Thoracic aorta (tissue), 2 donors: Measurements from ENCODE around the gene MECR. TPM values are rescaled to one million over a fixed set of nuclear protein-coding genes. Genes with fewer than 3 reads are reported as not detected.

Experiments
- ATAC-seq: fragments of 150-250 bp; one replicate; pipeline ENCODE4 v1.8.0; 2017; ENCODE audit warnings: low read depth; ENCODE audit not compliant: insufficient number of reproducible peaks, low FRiP score
- DNase-seq: peaks from one replicate; pipeline ENCODE4 v3.0.0-alpha.2; 2020; ENCODE audit warnings: low spot score
- H3K27ac ChIP-seq, 2 donors: fragments of 200-600 bp; sonication (generic); 1 replicate in 1 of 2; 2 replicates in 1 of 2; pipeline ENCODE4 v1.5.1; 2016; ENCODE audit warnings: mild to moderate bottlenecking in 2 of 2, moderate library complexity in 2 of 2
- H3K27me3 ChIP-seq: fragments of 200-600 bp; sonication (generic); replicated peaks from 2 replicates; pipeline ENCODE4 v1.6.0; 2016; ENCODE audit warnings: mild to moderate bottlenecking; ENCODE audit not compliant: insufficient read depth
- H3K36me3 ChIP-seq: fragments of 200-600 bp; sonication (generic); one replicate; pipeline ENCODE4 v1.5.1; 2016
- H3K4me1 ChIP-seq, 2 donors: fragments of 200-600 bp; sonication (generic); 1 replicate in 1 of 2; 2 replicates in 1 of 2; pipeline versions ENCODE4 v1.5.1 to v1.6.0; 2016; ENCODE audit warnings: low read depth in 2 of 2, mild to moderate bottlenecking in 1 of 2; ENCODE audit not compliant: control insufficient read depth in 1 of 2
- H3K4me3 ChIP-seq: fragments of 200-600 bp; sonication (generic); 2 replicates; pipeline ENCODE4 v1.5.1; 2016; ENCODE audit warnings: mild to moderate bottlenecking
- H3K9me3 ChIP-seq: fragments of 200-600 bp; sonication (generic); 2 replicates; pipeline ENCODE4 v1.5.1; 2016
- total RNA-seq, 2 donors: library from RNA; depleted of rRNA; stranded (reverse); fragments of >200 nt; gene quantifications; one replicate each; pipeline versions ENCODE4 v1.1.0 to v1.2.3, GENCODE V29; 2016
- TF ChIP-seq, protein P1 (sequence below): fragments of 200-600 bp; sonication (generic); IDR thresholded peaks from one replicate; pipeline ENCODE4 v1.5.1; 2019; ENCODE audit warnings: antibody characterized with exemption

The MECR gene
- total RNA-seq, 2 donors from 2014 or later = 9.2 to 32.0 TPM

- DNase-seq = no peak
- no peaks in the 10 kb centered on the region for H3K27me3 ChIP-seq
- H3K36me3 ChIP-seq = peaks cover 3% of the 10 kb centered on the region
- TF ChIP-seq, protein P1, sequence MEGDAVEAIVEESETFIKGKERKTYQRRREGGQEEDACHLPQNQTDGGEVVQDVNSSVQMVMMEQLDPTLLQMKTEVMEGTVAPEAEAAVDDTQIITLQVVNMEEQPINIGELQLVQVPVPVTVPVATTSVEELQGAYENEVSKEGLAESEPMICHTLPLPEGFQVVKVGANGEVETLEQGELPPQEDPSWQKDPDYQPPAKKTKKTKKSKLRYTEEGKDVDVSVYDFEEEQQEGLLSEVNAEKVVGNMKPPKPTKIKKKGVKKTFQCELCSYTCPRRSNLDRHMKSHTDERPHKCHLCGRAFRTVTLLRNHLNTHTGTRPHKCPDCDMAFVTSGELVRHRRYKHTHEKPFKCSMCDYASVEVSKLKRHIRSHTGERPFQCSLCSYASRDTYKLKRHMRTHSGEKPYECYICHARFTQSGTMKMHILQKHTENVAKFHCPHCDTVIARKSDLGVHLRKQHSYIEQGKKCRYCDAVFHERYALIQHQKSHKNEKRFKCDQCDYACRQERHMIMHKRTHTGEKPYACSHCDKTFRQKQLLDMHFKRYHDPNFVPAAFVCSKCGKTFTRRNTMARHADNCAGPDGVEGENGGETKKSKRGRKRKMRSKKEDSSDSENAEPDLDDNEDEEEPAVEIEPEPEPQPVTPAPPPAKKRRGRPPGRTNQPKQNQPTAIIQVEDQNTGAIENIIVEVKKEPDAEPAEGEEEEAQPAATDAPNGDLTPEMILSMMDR = no peak
- no peak overlapping the region for H3K27ac ChIP-seq
- no peak overlapping the region for H3K4me3 ChIP-seq
- ATAC-seq = no peak
- H3K4me1 ChIP-seq = peaks cover 0 to 5% of the 10 kb centered on the region in 2 donors
- H3K9me3 ChIP-seq = no peaks in the 10 kb centered on the region
These were observed 21.6 kb downstream of the MECR start for GRCh38 chr1:29209173-29209572.

GRCh38 chr1:29208442-29208841 is 22.3 kb downstream of the MECR start:
- no peak for DNase-seq
- Histone ChIP-seq H3K27ac (no peak overlapping the region), H3K4me3 (no peak overlapping the region), H3K36me3 (peaks cover 3% of the 10 kb centered on the region), H3K9me3 (no peaks in the 10 kb centered on the region), H3K4me1 (peaks cover 0 to 5% of the 10 kb centered on the region in 2 donors), H3K27me3 (no peaks in the 10 kb centered on the region)
- ATAC-seq = no peak
- TF ChIP-seq, protein P1 = no peak

- peak; percentile 82 for ATAC-seq
These were observed 28.0 kb downstream of the MECR start for GRCh38 chr1:29202584-29203340.

GRCh38 chr1:29202053-29202452 is 28.7 kb downstream of the MECR start:
- Histone ChIP-seq H3K27ac (peak overlapping the region; percentile 84 to 89), H3K4me1 (peaks cover 0 to 10% of the 10 kb centered on the region in 2 donors), H3K4me3 (no peak overlapping the region), H3K9me3 (no peaks in the 10 kb centered on the region), H3K36me3 (peaks cover 26% of the 10 kb centered on the region), H3K27me3 (no peaks in the 10 kb centered on the region)
- TF ChIP-seq, protein P1 = no peak
- ATAC-seq (no peak), DNase-seq (no peak)

More at GRCh38 chr1:29202584-29203340, 28.0 kb downstream of the MECR start:
- H3K36me3 ChIP-seq = peaks cover 19% of the 10 kb centered on the region
- H3K4me1 ChIP-seq = peaks cover 0 to 15% of the 10 kb centered on the region in 2 donors
- no peaks in the 10 kb centered on the region for H3K9me3 ChIP-seq
- TF ChIP-seq, protein P1 = peak; percentile 98
- no peak overlapping the region for H3K4me3 ChIP-seq
- H3K27me3 ChIP-seq = no peaks in the 10 kb centered on the region
- peak; percentile 91 for DNase-seq
- peak overlapping the region; percentile 84 to 89 for H3K27ac ChIP-seq

- no peaks in the 10 kb centered on the region for H3K9me3 ChIP-seq
- H3K36me3 ChIP-seq = peaks cover 26% of the 10 kb centered on the region
- H3K27ac ChIP-seq = peak overlapping the region; percentile 84 to 89
- ATAC-seq (no peak), DNase-seq (no peak)
- peaks cover 0 to 10% of the 10 kb centered on the region in 2 donors for H3K4me1 ChIP-seq
- TF ChIP-seq, protein P1 = no peak
- no peaks in the 10 kb centered on the region for H3K27me3 ChIP-seq
- no peak overlapping the region for H3K4me3 ChIP-seq
These were observed 29.1 kb downstream of the MECR start for GRCh38 chr1:29201595-29202051.
